Stimulated activated CD4-positive, alpha-beta T cell treated with anti-CD3 and anti-CD28 coated beads, Interleukin-15, amount 100 ng/mL, for 24 hours (primary cell): ENCODE data around the gene SLC2A6.

ENCODE experiments used
- DNase-seq: peaks from one replicate; pipeline ENCODE4 v3.0.0-alpha.2; 2020

The SLC2A6 gene

GRCh38 chr9:133476036-133476931 lies 2.6 kb downstream of the SLC2A6 start:
- DNase-seq: no peak

GRCh38 chr9:133475292-133476012 lies 3.4 kb downstream of the SLC2A6 start:
- no peak for DNase-seq

GRCh38 chr9:133474853-133475252 lies 4.0 kb downstream of the SLC2A6 start:
- no peak for DNase-seq

DNA sequence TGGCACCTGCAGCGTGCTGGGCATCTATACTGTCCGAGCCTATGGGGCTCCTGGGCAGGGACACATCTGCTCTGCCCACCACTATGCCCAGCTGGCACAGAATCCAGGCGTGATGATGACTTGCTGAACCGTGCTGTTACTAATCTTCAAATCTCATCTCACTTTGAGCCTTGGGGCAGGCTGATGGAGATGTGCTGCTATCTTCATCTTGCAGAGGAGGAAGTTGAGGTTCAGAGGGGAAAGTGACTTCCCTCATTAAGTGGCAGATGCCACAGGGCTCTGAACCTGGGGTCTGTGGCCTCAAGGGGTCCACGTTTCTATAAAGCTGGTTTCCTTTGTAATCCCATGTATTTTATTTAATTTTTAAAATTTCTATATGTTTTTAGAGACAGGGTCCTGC lies 4.7 kb downstream of the SLC2A6 start:
- DNase-seq: no peak

DNA sequence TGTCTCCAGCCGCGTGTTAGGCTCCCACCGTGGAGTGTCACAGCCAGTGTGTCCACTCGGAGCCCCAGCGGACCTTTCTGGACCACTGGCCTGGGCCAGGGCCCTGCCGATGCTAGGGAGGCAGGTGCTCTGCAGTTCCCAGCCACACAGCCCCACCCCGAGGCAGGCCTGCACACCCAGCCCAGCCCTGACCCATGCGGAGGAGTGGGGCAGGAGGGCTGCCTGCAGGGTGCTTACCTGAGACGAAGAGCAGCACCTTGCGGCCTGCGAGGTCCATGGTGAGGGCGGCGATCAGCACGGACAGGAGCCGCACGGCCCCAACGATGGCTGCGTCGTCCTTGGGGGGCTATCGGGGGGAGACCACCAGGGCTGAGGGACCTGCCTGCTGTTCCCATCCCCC lies 5.2 kb downstream of the SLC2A6 start:
- DNase-seq: no peak

DNA sequence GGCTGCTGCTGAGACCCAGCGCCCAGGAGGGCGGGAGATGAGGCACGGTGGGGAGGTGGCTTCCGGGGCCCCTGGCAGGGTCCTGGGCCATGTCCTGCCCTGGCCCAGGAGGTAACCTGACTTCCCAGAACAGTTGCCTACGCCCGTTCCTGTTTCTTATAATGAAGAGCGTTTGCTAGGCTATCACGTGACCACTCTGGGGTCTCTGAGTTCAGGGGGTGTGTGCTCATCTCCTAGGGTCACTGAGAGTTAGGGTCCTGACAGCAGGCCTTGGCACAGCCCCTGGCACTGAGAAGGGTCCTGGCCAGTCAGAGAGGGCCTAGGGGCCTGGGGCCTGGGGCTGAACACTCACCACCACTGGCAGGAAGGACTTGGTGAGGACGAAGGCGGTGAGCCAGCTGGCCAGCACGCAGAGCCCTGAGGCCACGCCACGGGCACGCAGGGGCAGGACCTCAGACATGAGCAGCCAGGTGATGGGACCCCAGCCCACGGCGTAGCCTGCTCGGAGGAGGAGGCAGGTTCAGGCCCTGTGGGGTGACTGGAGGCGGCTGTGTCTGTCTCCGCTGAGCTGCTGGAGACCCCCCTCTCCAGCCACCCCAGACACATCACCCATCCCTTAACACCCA lies 6.0 kb downstream of the SLC2A6 start:
- no peak for DNase-seq

DNA sequence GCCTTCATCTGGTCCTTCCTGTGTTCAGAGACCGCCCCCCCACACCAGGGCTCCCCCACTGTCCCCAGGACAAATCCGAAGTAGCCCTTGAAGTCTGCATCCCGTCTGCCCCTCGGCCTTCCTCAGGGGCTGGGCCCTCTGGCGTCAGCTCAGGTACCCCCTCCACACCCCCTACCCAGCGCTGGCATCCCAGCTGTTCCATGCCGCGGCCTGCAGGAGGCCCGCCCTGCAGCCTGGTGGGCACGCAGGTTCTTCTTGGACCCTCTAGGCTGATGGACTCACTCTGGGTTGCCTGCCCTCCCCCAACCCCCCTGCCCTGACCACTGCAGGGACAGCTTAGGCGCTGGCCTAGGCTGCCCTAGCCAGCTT lies 6.6 kb downstream of the SLC2A6 start:
- DNase-seq: no peak

GRCh38 chr9:133471551-133472276 lies 7.2 kb downstream of the SLC2A6 start:
- DNase-seq: no peak

GRCh38 chr9:133470988-133471387 lies 7.9 kb downstream of the SLC2A6 start:
- DNase-seq: no peak

- no peak for DNase-seq
These were observed 8.4 kb downstream of the SLC2A6 start for GRCh38 chr9:133470427-133470924.

GRCh38 chr9:133468777-133469421 lies 10.0 kb downstream of the SLC2A6 start:
- DNase-seq: no peak

GRCh38 chr9:133468374-133468773 lies 10.5 kb downstream of the SLC2A6 start:
- DNase-seq: no peak

DNA sequence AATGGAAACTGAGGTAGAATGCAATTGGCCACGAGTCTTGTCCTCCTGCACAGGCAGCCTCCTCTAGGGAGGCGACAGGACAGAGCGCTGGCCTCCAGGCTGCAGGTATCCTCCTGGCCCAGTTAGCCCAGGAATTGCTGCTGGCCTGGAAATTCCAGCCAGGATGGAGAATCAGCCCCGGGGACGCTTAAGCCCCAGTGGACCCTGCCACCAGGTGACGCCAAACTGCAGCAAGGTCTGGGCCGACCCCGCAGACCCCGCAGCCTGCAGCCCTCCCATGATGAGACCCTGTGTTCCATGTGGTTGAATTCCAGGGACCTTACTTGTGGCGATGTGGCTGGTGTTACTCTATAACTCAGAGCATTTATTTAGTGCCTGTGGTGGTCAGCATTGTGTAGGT lies 11.8 kb downstream of the SLC2A6 start:
- DNase-seq: no peak

- DNase-seq: no peak
These were observed 12.9 kb downstream of the SLC2A6 start for GRCh38 chr9:133465984-133466383.

DNA sequence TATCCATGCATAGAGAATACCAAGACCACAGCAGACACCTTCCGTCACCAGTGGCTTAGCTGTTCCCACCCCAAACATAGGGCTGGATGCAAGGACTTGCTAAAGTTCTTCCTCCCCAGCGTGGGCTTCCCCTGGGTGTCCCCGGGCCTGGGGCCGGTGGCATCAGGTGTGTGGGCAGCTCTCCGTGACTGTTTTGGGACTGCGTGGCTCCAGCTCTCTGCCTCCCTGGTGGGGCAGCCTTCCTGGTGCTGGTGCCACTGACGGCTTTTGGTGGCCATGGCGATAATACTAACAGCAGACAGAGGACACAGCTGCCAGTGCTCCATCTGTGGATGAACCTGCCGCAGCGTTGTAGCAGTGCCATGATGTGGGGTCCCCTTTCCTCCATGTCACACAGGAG lies 14.3 kb downstream of the SLC2A6 start:
- DNase-seq: no peak

GRCh38 chr9:133463864-133464615 lies 14.9 kb downstream of the SLC2A6 start:
- DNase-seq: no peak

DNA sequence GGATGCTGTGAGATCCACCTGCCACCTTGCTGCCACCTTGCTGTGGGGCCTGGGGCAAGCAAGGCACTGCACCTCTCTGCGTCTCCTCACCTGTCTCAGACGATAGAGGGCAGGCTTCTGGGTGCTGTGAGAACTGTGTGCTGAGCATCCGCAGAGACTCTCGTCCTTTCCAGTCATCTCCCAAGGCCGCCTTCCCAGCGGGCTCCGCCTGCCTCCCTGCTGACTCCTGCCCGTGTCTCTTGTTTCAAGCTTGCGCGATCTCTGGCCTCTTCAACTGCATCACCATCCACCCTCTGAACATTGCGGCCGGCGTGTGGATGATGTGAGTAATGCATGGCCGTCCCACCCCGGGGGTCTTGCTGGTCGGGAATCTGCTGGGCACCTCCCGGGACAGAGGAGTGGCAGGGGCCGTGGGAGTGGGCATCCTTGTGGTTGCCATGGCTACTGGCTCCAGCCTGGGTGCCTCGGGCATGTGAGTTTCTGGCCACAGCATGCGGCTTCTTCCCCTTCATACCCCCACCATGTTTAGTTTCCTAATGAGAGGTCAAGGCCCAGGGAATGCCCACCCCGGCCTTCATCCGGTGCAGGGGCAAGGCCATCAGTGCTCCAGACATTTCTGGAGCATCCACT lies 15.6 kb downstream of the SLC2A6 start:
- DNase-seq: no peak

- no peak for DNase-seq
These were observed 16.9 kb downstream of the SLC2A6 start for GRCh38 chr9:133461975-133462374.

- no peak for DNase-seq
These were observed 18.3 kb downstream of the SLC2A6 start for GRCh38 chr9:133460405-133461175.
